ENCODE results near the gene KCNIP1. TPM values are rescaled to one million over a fixed set of nuclear protein-coding genes. Genes with fewer than 3 reads are reported as not detected.

The KCNIP1 gene
- total RNA-seq, 1 donor from 2014 or later, result 32.4 TPM

- DNase-seq (ENCODE audit: low read depth), result no peak
Observed at GRCh38 chr5:170709640-170710039, 205.8 kb downstream of the KCNIP1 start.

GRCh38 chr5:170711300-170711699 is 207.5 kb downstream of the KCNIP1 start:
- DNase-seq (ENCODE audit: low read depth), result no peak

GRCh38 chr5:170715141-170715540 is 211.3 kb downstream of the KCNIP1 start:
- no peak for DNase-seq (ENCODE audit: low read depth)

GRCh38 chr5:170716396-170716795 is 212.6 kb downstream of the KCNIP1 start:
- DNase-seq (ENCODE audit: low read depth), result no peak

- DNase-seq (ENCODE audit: low read depth), result no peak
Observed at GRCh38 chr5:170719551-170719950, 215.7 kb downstream of the KCNIP1 start.

- DNase-seq (ENCODE audit: low read depth), result no peak
Observed at GRCh38 chr5:170720179-170720578, 216.4 kb downstream of the KCNIP1 start.

DNA sequence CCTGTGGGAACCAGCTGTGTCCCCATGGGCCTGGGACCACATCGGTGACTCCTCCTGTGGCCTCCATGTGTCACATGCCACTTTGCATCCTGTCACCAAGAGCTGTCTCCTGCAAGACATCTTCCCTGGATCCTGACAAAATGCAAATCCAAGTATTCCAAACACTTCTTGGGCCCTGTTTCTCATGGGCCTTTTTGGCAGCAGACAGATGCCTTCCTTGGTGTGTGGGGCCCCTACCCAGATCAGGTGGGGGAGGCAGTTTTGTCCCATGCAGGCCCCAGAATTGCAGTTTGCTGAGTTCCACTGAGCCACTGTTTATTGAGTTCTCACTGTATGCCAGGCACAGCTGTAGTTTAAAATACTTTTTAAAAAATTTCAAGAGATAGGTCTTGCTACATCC is 217.2 kb downstream of the KCNIP1 start:
- no peak for DNase-seq (ENCODE audit: low read depth)

- no peak for DNase-seq (ENCODE audit: low read depth)
Observed at GRCh38 chr5:170721681-170722080, 217.9 kb downstream of the KCNIP1 start.

GRCh38 chr5:170722316-170722715 is 218.5 kb downstream of the KCNIP1 start:
- no peak for DNase-seq (ENCODE audit: low read depth)

DNA sequence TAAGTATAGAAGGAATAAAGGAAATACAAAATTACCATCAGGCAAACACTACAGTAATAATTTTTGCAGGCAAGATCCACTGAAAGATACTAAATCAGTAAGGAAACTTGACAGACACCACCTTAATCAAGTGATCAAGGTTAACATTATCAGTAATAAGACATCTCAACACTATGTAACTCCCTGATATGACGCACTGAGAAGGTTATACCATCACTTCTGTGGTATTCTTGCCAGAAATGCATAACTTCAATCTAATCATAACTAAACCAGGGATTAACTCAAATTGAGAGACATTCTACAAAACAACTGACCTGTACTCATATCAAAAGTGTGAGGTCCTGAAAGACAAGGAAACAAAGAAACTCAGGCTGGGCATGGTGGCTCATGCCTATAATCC is 227.2 kb downstream of the KCNIP1 start:
- no peak for DNase-seq (ENCODE audit: low read depth)

DNA sequence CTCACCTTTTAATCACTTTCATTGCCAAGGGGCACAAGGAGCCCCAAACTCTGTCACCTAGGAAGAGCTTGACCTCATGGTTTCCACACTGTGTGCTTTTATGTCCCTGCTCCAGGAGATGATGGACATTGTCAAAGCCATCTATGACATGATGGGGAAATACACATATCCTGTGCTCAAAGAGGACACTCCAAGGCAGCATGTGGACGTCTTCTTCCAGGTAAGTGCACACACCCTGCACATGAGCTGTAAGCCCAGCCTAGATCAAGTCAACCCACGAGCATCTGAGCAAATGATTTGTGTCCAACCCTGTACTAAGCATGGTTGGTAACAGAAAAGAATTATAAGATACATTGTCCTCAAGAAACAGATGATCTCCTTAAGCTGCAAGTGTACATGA is 228.9 kb downstream of the KCNIP1 start:
- no peak for DNase-seq (ENCODE audit: low read depth)

GRCh38 chr5:170736966-170737365 is 233.1 kb downstream of the KCNIP1 start:
- no peak for DNase-seq (ENCODE audit: low read depth)

- no peak for DNase-seq (ENCODE audit: low read depth)
Observed at GRCh38 chr5:170737591-170737990, 233.8 kb downstream of the KCNIP1 start.

- no peak for DNase-seq (ENCODE audit: low read depth)
Observed at GRCh38 chr5:170738840-170739239, 235.0 kb downstream of the KCNIP1 start.

DNA sequence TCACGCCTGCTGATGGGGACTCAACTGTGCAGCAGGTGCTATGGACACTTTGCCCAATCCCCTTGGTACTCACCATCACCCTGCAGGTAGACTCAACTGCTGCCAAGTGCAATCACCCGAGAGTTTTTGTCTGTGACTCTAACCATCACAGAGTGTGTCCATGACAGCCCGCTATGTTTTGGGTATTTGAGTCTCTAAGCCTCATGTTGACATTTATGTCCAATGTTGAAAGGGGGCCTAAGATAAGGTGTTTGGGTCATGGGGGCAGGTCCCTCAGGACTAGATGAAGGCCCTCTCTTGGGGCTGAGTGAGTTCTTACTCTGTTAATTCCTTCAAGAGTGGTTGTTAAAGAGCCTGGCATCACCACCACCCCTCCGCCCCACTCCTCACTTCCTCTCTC is 235.6 kb downstream of the KCNIP1 start:
- DNase-seq (ENCODE audit: low read depth), result no peak

DNA sequence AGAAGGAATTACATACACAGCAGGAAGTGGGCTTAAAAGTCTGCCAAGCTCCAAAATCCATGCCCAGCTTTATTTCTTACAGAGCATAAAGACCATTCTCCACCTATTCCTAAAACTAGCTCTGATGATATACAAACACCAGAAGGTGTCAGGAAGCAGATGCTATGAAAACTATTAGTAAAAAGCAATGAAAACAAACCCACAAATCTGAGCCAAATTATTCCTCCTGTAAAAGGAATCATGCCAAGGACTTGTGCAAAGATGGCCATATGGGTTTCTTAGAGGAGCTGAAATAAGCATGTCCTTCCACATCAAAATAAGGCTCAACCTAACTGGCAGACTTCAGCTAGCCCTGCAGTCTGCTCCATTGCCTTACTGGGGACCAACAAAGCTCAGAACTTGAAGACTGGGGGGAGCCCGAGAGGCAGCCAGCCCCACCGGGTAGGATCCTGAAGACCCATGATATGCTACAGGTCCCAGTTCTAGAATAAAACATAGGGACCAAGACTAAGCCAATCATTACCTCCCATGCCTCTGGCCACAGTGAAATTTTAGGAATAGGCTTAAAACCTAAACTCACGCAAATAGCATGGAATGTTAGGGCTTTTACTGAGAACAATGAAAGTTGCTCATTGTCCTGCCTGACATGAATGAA is 236.9 kb downstream of the KCNIP1 start:
- no peak for DNase-seq (ENCODE audit: low read depth)

GRCh38 chr5:170741801-170742200 is 238.0 kb downstream of the KCNIP1 start:
- DNase-seq (ENCODE audit: low read depth), result no peak

- DNase-seq (ENCODE audit: low read depth), result no peak
Observed at GRCh38 chr5:170743876-170744212, 240.0 kb downstream of the KCNIP1 start.

- DNase-seq (ENCODE audit: low read depth), result peak; percentile 84
Observed at GRCh38 chr5:170745481-170746071, 241.8 kb downstream of the KCNIP1 start.

DNA sequence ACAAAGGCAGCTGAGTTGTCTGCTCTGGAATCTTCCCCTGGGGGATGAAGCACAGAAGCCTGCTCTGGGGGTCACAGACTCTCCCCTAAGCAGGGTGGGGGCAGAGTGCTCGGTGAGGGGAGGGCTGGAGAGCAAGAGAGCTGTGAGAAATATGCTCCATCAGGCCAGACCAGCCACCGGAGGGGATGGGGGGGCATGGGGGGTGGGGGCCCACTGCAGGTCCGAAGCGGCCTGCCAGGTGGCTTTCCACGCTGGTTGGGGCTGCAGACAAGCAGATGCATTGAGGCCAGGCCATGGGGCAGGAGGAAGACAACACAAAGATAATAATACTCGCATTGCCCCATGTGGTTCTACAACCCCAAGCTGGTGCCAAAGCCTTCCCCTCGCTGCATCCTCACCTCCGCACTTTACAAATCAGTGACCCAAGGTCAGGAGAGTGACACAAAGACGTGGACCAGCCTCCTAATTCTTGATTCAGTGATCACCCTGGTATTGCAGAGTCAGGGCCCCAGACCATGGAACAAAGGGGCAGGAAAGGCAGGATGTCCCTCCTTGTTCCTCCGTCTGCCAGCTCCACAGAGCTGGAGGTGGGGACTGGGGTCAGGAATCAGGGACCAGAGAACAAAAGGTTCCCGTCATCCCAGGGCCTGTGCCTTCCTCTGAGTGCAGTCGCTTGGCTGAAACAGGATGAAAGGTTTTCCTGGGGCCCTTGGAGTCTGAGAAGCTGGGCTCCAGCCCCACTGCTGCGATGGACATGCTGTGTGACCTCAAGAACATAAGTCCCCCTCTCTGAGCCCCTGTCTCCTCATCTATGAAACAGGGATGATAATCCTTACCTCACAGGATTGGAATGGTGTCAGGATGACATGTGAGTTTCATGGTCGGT is 242.5 kb downstream of the KCNIP1 start:
- no peak for DNase-seq (ENCODE audit: low read depth)

DNA sequence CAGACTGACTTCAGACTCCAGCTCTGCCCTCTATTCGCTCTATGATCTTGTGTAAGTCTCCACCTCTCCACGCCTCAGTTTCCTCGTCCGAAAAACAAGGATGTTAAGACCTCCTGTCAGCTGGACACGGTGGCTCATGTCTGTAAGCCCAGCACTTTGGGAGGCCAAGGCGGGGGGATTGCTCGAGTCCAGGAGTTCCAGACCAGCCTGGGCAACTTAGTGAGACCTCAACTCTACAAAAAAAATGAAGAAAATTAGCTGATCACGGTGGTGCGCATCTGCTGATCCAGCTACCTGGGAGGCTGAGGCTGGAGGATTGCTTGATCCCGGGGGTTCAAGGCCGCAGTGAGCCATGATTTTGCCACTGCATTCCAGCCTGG is 243.1 kb downstream of the KCNIP1 start:
- DNase-seq (ENCODE audit: low read depth), result no peak

GRCh38 chr5:170747357-170747756 is 243.5 kb downstream of the KCNIP1 start:
- DNase-seq (ENCODE audit: low read depth), result no peak

DNA sequence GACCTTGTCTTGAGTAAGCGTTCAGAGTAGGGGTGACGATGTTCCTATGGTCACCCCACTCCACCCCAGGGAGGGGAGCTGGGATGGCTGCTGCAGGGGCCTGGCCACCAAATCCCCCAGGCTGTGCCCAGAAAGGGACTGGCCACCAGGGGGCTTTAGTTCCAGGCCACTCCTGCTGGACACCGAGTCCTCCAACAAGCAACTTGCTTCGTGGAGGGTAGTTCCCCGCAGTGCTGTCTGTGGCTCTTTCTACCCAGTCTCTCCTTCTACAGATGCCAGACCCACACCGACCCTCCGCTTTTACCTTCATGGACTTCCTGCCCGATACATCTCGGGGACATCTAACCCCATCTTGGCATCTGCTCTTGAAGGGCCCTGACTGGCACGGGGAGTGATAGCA is 244.0 kb downstream of the KCNIP1 start:
- no peak for DNase-seq (ENCODE audit: low read depth)

Measured in renal cortical epithelial cell (primary cell).